ENCODE measurements around the gene GNAI3.

DNA sequence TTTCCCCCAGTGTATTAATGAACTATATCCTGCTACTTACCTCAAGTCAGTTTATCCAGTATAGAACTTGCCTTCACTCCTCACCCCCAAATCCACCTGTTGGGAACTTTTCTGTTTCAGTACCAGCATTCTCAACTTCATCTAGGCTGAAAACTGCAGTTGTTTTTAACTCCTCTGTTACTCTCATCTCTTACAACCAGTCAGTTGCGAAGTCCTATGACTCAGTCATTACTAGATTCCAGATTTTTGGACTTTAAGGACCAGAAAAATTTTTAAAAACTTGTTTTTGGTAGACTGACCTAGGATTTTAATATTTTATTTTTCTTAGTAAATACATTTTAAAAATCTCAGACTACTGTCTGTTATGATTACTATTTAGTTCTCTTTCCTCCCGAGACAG is 8.1 kb downstream of the GNAI3 start:
- TF ChIP-seq CTCF (IDR thresholded peaks at IDR 0.05; ENCODE audit: insufficient read depth, low read length, poor library complexity, severe bottlenecking): no peak
- no peak for TF ChIP-seq EZH2phosphoT487 (conservative IDR thresholded peaks at IDR 0.05; ENCODE audit: low read length)

All from SU-DHL-6 (cell line).